GM12878 (cell line): ENCODE measurements around the gene RAB36. TPM values are rescaled to one million over a fixed set of nuclear protein-coding genes. Genes with fewer than 3 reads are reported as not detected.

Source experiments
- ATAC-seq: fragments of 200-7000 bp; cut with Tn5 transposase; 3 replicates; pipeline ENCODE4 v1.9.1; 2020; ENCODE audit warnings: mild to moderate bottlenecking, moderate library complexity
- BruUV-seq: library from RNA; stranded (reverse); fragments of 400-500 nt; replicated peaks from 2 replicates; lab custom pipeline; 2021; lab: Mats Ljungman, UMichigan
- CTCF ChIA-PET: fragments of 300-600 bp; sonication (Branson Sonifier 250); formaldehyde crosslinking; extraction: SDS; loops from one replicate; lab custom pipeline; 2021; ENCODE audit warnings: inconsistent platforms; lab: Yijun Ruan, JAX
- POLR2A ChIA-PET: fragments of 350-600 bp; formaldehyde crosslinking; extraction: SDS; loops from one replicate; lab custom pipeline; 2021; ENCODE audit warnings: inconsistent platforms; lab: Charles Lee
- RAD21 ChIA-PET: fragments of 300-600 bp; sonication (Branson Sonifier 250); formaldehyde crosslinking; loops from one replicate; lab custom pipeline; 2023; ENCODE audit warnings: antibody characterized with exemption; ENCODE audit not compliant: unreplicated experiment; lab: Charles Lee
- SMC1A ChIA-PET: fragments of 300-600 bp; sonication (Branson Sonifier 250); formaldehyde crosslinking; loops from one replicate; lab custom pipeline; 2023; ENCODE audit not compliant: unreplicated experiment, uncharacterized antibody; lab: Charles Lee
- DNase-seq: peaks from one replicate; pipeline ENCODE4 v3.0.0-alpha.2; 2011; ENCODE audit warnings: low read depth, low spot score
- FAIRE-seq: peaks from 3 replicates; lab custom pipeline; 2011; peaks lifted over from hg19 to GRCh38; lab: Jason Lieb, UNC
- H2AFZ ChIP-seq: 2 replicates; pipeline ENCODE4 v1.6.0; 2011; ENCODE audit warnings: low read depth, low read length, control low read depth; ENCODE audit not compliant: control insufficient read depth
- H3K27ac ChIP-seq: 2 replicates; pipeline ENCODE4 v1.5.1; 2011; ENCODE audit warnings: control low read depth; ENCODE audit not compliant: control insufficient read depth, insufficient read depth
- H3K27me3 ChIP-seq, 2 experiments: replicated peaks in 1 of 2; 2 replicates each; pipeline versions ENCODE4 v1.6.0 to v1.6.1; 2011; ENCODE audit warnings: low read length in 1 of 2; ENCODE audit not compliant: control insufficient read depth in 2 of 2, insufficient read depth in 2 of 2
- H3K36me3 ChIP-seq, 2 experiments: 2 replicates each; pipeline ENCODE4 v1.5.1; 2011; ENCODE audit warnings: low read length in 1 of 2; ENCODE audit not compliant: control insufficient read depth in 2 of 2, insufficient read depth in 2 of 2
- H3K4me1 ChIP-seq: 2 replicates; pipeline ENCODE4 v1.6.1; 2011; ENCODE audit warnings: mild to moderate bottlenecking, low read length, moderate library complexity, mixed read lengths; ENCODE audit not compliant: control insufficient read depth, insufficient read depth
- H3K4me2 ChIP-seq: 2 replicates; pipeline ENCODE4 v1.6.0; 2011; ENCODE audit warnings: control low read depth; ENCODE audit not compliant: control insufficient read depth, insufficient read depth
- H3K4me3 ChIP-seq: fragments of 200-600 bp; sonication (generic); 2 replicates; pipeline ENCODE4 v1.5.1; 2016
- H3K79me2 ChIP-seq: 2 replicates; pipeline ENCODE4 v1.6.0; 2011; ENCODE audit warnings: low read length; ENCODE audit not compliant: control insufficient read depth, insufficient read depth
- H3K9ac ChIP-seq: 2 replicates; pipeline ENCODE4 v1.8.0; 2011; ENCODE audit warnings: low read length, control low read depth, mixed read lengths; ENCODE audit not compliant: control insufficient read depth, insufficient read depth
- H3K9me3 ChIP-seq: replicated peaks from 3 replicates; pipeline ENCODE4 v1.5.1; 2011; ENCODE audit warnings: mild to moderate bottlenecking, low read length; ENCODE audit not compliant: control insufficient read depth, insufficient read depth
- H4K20me1 ChIP-seq: 2 replicates; pipeline ENCODE4 v1.6.0; 2011; ENCODE audit not compliant: control insufficient read depth, insufficient read depth
- BMI1 ChIP-seq: fragments of 450-650 bp; IDR thresholded peaks from 2 replicates; pipeline ENCODE4 v1.6.1; 2016; ENCODE audit warnings: mild to moderate bottlenecking, moderate library complexity, borderline replicate concordance
- CBX3 ChIP-seq: fragments of 200-600 bp; sonication (generic); IDR thresholded peaks from 2 replicates; pipeline ENCODE4 v1.6.1; 2016; ENCODE audit warnings: low read depth, borderline replicate concordance
- CEBPB ChIP-seq, 2 experiments: fragments of 150-350 bp in 1 of 2; IDR thresholded peaks; 2 replicates each; pipeline ENCODE4 v1.6.1; 2012 to 2014; ENCODE audit warnings: low read depth in 2 of 2, low read length in 2 of 2, borderline replicate concordance in 1 of 2, inconsistent platforms in 1 of 2
- CHD2 ChIP-seq: IDR thresholded peaks from 2 replicates; pipeline ENCODE4 v1.6.1; 2011; ENCODE audit warnings: low read depth, low read length, improper control_type of control experiment, borderline replicate concordance
- DPF2 ChIP-seq: fragments of 450-650 bp; IDR thresholded peaks from 2 replicates; pipeline ENCODE4 v1.6.1; 2017; ENCODE audit warnings: mild to moderate bottlenecking
- LARP7 ChIP-seq: fragments of 450-650 bp; IDR thresholded peaks from 2 replicates; pipeline ENCODE4 v1.6.1; 2017; ENCODE audit warnings: mild to moderate bottlenecking
- MTA2 ChIP-seq: fragments of 450-650 bp; IDR thresholded peaks from 2 replicates; pipeline ENCODE4 v1.6.1; 2016; ENCODE audit warnings: low read depth, mild to moderate bottlenecking, moderate library complexity
- NRF1 ChIP-seq: conservative IDR thresholded peaks from 2 replicates; pipeline ENCODE4 v1.6.1; 2011; ENCODE audit warnings: mild to moderate bottlenecking, low read depth, low read length, improper control_type of control experiment
- SMAD1 ChIP-seq: fragments of 450-650 bp; IDR thresholded peaks from 2 replicates; pipeline ENCODE4 v1.6.1; 2018; ENCODE audit warnings: mild to moderate bottlenecking, low read depth; ENCODE audit not compliant: partially characterized antibody
- TAF1 ChIP-seq: IDR thresholded peaks from 2 replicates; pipeline ENCODE4 v1.6.1; 2011; ENCODE audit warnings: mild to moderate bottlenecking, low read depth, low read length, borderline replicate concordance
- WGBS: methylation state at CpG from one replicate; pipeline ENCODE4 v1.1.6; 2016; ENCODE audit warnings: low lambda C conversion rate; ENCODE audit not compliant: insufficient replicate concordance, insufficient coverage; ENCODE audit errors: missing lambda C conversion rate; 5-methylcytosine and 5-hydroxymethylcytosine counted together
- in situ Hi-C: fragments of 300-500 bp; cut with MboI; formaldehyde crosslinking; loops from 9 replicates; pipeline ENCODE4 v1.14.3; 2018; ENCODE audit warnings: mixed read lengths
- intact Hi-C: fragments of 100-400 bp; cut with micrococcal nuclease; formaldehyde crosslinking; loops from one replicate; pipeline ENCODE4 v1.14.2; 2022; ENCODE audit not compliant: unreplicated experiment
- polyA plus RNA-seq, 11 experiments: library from polyadenylated mRNA; depleted of rRNA in 4 of 11; unstranded in 6 of 11; stranded (reverse) in 5 of 11; fragments of >200 nt; fragmentation: Nextera tagmentation in 4 of 11; fragmentation: Illumina TruSeq in 1 of 11; extraction: Ambion mirVana in 4 of 11; extraction: Trizol in 1 of 11; gene quantifications; 1 replicate in 1 of 11; 2 replicates in 10 of 11; pipeline versions ENCODE4 v1.2.1 to v1.2.3, GENCODE V29; 2011 to 2016; ENCODE audit warnings: inconsistent platforms in 2 of 11, missing spikeins in 2 of 11, low read depth in 1 of 11
- total RNA-seq, 4 experiments: library from RNA; depleted of rRNA in 3 of 4; stranded (reverse); fragments of >200 nt in 3 of 4; fragmentation: Illumina TruSeq in 1 of 4; extraction: Trizol in 1 of 4; gene quantifications; 2 replicates each; pipeline versions ENCODE4 v1.2.1 to v1.2.3, GENCODE V29; 2013 to 2021
- TF ChIP-seq, protein P1 (sequence below): IDR thresholded peaks from 2 replicates; pipeline ENCODE4 v1.6.1; 2011; ENCODE audit warnings: mild to moderate bottlenecking, low read depth, low read length, moderate library complexity; ENCODE audit not compliant: insufficient replicate concordance

Gene RAB36
- total and polyA plus RNA-seq, 10 of the 15 experiments (the other 5 are each of a cell fraction or from before 2014, with no cell fraction given): 0.31 to 2.7 (median 1.1) TPM

DNA sequence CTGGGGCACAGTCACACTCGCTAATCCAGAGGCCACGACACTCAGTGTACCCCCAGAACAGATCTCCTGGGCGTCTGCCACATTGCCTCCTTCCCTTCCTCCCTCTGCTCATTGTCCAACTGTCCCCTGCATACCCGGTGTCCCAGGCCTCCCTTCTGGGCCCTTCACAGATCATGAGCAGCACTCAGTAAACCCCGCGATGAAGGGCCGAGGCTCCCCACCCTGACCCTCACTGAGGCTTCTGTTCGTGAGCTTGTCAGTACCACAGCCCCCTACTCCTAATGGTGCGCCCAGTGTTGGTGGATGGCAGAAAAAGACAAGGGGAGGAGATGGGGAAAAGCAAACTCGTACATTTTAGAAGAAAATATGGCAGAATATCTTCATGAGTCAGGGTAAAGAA is 16.1 kb upstream of the RAB36 start:
- TF ChIP-seq CHD2 (no peak), CBX3 (no peak), NRF1 (no peak), TAF1 (no peak), SMAD1 (no peak), MTA2 (no peak), DPF2 (no peak), LARP7 (no peak), BMI1 (no peak), CEBPB (IDR thresholded peaks at IDR 0.05; ENCODE audit: borderline replicate concordance in 1 of 2, low read depth in 2 of 2, low read length in 2 of 2) (no peak)
- TF ChIP-seq, protein P1, sequence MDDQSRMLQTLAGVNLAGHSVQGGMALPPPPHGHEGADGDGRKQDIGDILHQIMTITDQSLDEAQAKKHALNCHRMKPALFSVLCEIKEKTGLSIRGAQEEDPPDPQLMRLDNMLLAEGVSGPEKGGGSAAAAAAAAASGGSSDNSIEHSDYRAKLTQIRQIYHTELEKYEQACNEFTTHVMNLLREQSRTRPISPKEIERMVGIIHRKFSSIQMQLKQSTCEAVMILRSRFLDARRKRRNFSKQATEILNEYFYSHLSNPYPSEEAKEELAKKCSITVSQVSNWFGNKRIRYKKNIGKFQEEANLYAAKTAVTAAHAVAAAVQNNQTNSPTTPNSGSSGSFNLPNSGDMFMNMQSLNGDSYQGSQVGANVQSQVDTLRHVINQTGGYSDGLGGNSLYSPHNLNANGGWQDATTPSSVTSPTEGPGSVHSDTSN: no peak
- ChIA-PET POLR2A (interaction anchor here (3.8 kb wide), 1 partner anchor 170 kb away, joined by 17 read pairs; no protein-coding TSS in a partner anchor), SMC1A (interaction anchor here (1.0 to 8.6 kb wide), 3 partner anchors 15 to 341 kb away, joined by 3 to 277 read pairs (median 3); no protein-coding TSS in a partner anchor), RAD21 (interaction anchor here (1.6 to 13.5 kb wide), 3 partner anchors 153 to 257 kb away, joined by 5 to 281 read pairs (median 9); no protein-coding TSS in a partner anchor), CTCF (interaction anchor here (0.6 to 11.1 kb wide), 6 partner anchors 9 to 257 kb away, joined by 3 to 539 read pairs (median 5); no protein-coding TSS in a partner anchor)
- DNase-seq: no peak
- Histone ChIP-seq H3K4me2 (no peak overlapping the region), H3K27me3 (no peaks in the 10 kb centered on the region), H3K9me3 (no peaks in the 10 kb centered on the region), H2AFZ (no peak overlapping the region), H3K27ac (no peak overlapping the region), H3K79me2 (no peaks in the 10 kb centered on the region), H3K36me3 (no peaks in the 10 kb centered on the region), H3K9ac (no peak overlapping the region), H3K4me3 (no peak overlapping the region), H3K4me1 (no peaks in the 10 kb centered on the region), H4K20me1 (no peaks in the 10 kb centered on the region)
- ATAC-seq: no peak
- FAIRE-seq: no peak
- intact Hi-C loops: loop anchor here (10.0 kb wide), 3 partner anchors 284 to 354 kb away; no protein-coding TSS in a partner anchor
- no TSS peak for BruUV-seq
- WGBS: 59% methylated on average over 10 of the region's 10 CpGs
- in situ Hi-C loops: loop anchor here (5.0 to 10.0 kb wide), 3 partner anchors 167 to 947 kb away; no protein-coding TSS in a partner anchor
